HG03103 (cell line): ENCODE results near the gene LPIN3.
"Not testable (repeated sequence)": the region's sequence is repeated elsewhere in the genome, so short reads cannot be mapped to it uniquely, and the experiment has no call there.

Experiments used
- ATAC-seq: cut with Tn5 transposase; IDR thresholded peaks from one replicate; pipeline ENCODE4 v1.9.1; 2021; ENCODE audit warnings: low read depth; ENCODE audit not compliant: unreplicated experiment

LPIN3 gene

DNA sequence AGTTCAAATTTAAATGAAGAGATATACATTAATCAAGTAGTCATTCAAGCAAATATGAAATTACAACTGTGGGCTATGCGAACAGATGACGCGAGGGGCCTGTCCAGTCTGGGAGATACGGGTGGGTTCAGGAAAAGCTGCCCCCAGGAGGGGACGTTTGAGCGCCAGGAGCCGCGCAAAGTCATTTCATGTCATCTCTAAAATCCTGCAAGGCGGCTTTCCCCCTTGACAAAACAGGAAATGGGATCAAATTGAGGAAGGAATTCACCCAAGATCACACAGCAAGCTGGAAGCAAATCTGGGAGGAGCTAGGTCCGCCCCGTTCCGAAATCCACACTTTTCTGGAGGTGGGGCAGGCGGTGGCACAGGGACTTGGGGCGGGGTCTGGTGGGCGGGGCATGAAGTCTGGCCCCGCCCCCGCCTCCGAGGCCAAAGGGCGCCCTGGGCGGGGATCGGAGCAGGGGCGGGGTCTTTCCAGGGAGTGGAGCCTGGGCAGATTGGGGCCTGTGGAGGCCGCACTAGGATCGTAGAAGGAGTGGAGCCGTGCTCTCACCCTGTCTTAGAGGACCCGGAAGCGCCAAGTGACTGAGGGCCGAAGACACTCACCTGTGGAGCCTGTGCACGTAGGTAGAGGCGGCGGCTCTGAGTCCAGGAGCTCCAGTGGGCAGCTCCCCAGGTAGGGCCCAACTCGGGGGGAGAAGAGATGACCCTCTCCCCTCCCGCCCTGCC lies at the start of gene LPIN3:
Gene LPIN3 (plus strand): TSS at position 495 of the 729 bp plus-strand sequence. CDS start 4,983 bp downstream, outside the sequence.
- ATAC-seq = peak; percentile 44

DNA sequence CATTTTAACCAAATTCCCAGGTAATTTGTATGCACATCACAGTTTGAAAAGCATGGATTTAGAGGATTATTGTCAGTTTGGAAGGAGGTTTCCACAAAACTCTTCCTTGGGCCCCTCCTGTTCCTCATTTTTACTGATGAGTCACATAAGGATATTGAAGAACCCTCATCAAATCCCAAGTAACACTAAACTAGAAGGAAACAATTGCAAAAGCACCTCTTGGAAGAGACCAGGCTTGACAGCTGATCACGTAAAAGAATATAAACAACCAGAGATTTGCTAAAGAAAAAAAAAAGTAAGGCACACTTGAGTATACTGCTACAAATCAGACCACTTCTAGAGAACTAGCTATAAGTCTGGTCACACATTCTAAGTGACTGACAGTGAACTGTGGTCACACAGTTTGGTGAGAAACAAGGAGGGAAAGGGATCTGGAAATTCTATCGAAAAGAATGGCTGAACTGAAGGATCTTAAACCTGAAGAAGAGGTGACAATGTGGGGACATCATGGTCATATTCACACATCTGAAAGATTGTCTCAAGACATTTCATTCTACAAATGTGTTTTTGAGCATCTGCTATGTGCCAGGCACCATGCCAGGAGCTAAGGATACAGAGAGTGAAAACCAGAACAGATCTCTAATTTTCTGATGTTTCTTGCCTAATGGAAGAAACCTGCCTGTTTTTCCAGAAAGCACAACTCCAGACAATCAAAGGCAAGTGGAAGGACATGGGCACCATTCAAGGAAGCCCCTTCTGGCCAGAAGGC lies 47.2 kb upstream of the LPIN3 start:
- no peak for ATAC-seq

- ATAC-seq = no peak
These were observed 40.7 kb upstream of the LPIN3 start for GRCh38 chr20:41299899-41300298.

DNA sequence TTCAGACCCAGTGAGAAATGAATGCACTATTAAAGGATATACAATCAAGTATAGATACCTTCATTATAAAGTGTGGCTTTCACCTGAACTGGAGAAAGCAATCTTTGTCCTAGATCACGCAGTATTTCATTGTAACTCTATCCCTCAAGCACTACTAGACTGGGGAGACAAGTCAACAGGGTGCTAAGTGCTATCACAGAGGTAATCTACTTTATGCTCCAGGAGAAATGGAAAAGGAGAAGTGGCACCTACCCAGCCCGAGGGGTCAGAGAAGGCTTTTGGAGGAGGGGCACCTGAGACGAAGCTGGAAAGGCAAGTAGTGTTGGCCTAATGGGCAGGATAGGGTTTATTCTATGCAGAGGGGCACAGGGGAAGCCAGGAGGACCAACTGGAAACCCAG lies 40.2 kb upstream of the LPIN3 start:
- no peak for ATAC-seq

GRCh38 chr20:41300886-41301285 lies 39.7 kb upstream of the LPIN3 start:
- ATAC-seq = no peak

GRCh38 chr20:41304002-41304401 lies 36.6 kb upstream of the LPIN3 start:
- ATAC-seq = no peak

DNA sequence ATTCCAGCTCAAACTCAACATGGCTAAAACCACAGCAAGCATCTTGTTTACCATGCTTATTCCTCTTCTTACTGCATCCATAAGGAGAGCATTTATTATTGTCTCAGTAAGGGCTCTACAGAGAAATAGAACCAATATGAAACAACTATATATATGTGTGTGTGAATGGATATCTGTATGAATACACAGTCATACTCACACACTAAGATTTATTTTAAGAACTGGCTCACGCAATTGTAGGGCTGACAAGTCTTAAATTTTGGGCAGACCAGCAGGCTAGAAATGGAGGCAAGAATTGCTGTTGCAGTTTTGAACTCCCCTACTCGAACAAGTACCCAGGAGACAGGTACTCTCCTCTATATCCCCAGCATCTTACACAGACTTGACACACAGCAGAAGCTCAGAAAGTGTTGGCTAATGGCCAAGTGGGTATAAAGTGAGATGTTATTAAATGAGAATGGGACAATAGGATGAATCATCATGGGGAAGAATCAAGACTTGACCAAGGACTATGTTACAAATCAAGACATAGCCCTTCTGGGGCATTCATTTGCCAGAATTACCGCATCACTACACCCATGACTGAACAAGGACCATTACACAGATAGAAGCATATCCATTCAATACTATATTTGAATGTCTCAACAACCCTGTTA lies 36.1 kb upstream of the LPIN3 start:
- ATAC-seq = no peak

GRCh38 chr20:41306061-41306727 lies 34.4 kb upstream of the LPIN3 start:
- peak; percentile 81 for ATAC-seq

- no peak for ATAC-seq
These were observed 33.6 kb upstream of the LPIN3 start for GRCh38 chr20:41307021-41307420.

DNA sequence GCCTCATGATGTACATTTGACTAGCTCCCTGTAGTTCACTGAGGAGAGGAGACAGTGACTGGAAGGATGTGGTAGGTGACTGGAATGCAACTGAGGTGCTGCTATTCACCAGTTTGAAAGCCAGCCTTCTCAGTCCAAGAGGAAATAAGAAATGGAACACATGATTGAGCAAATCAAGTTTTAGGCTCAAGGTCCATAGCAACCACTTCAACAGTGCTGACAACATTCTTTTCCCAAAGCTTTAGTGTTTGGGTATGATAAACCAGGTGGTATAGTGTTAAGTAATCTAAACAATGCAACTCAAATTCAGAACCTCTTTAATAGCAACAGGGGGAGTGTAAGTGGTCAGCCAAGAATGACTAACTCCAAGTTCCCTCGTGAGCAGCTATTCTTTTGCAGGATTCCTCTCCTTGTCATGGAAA lies 32.3 kb upstream of the LPIN3 start:
- no peak for ATAC-seq

DNA sequence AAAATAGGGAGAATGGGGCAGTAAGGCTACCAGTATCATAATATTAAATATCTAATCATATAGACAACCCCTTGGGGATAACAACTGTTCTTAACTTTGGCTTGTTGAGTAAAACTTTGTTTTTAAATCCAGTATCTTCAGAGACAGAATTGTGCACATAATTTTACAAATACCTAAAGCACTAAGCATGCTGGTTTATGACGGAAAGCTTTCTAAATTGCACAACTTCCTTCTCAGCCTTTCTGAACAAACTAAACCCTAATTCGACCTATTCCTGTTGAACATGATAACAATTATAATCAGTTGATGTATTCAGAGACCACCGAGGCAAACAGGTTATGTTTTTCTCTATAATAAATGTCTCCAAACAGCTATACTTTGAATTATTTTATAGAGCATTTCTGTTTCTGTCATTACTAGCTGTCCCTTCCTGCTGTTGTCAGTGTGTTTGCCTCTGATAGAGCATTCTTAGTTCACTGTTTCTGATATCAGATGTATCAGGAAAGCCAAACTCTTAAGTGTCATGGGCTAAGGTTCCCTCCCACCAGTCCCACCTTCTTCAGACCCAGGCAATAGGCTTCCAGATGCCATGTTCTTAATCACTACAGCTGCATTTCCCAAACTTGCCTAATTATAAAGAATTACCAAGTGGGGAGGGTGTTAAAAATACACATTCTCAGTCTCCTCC lies 31.8 kb upstream of the LPIN3 start:
- ATAC-seq = no peak

DNA sequence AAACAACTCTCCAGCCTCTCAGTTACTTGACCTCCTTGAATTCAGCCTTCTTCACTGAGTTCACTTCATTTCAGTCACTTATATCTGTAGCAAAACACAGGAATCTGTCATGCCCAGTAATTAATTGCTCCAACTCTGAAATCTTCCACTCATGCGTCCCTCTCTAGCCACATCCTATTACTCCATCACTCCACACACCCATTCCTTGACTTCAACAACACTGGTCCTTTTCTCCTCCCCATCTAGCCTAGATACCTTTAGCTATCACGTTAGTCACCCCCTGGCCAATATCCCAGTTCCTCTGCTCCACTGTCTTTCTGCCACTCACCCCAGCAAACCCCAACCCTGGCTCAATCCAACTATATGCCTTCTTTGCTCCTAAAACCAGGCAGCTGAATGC lies 30.8 kb upstream of the LPIN3 start:
- no peak for ATAC-seq

- not testable (repeated sequence) for ATAC-seq
These were observed 28.6 kb upstream of the LPIN3 start for GRCh38 chr20:41312009-41312408.

- no peak for ATAC-seq
These were observed 26.2 kb upstream of the LPIN3 start for GRCh38 chr20:41314386-41314785.

GRCh38 chr20:41316051-41316450 lies 24.6 kb upstream of the LPIN3 start:
- ATAC-seq = no peak

DNA sequence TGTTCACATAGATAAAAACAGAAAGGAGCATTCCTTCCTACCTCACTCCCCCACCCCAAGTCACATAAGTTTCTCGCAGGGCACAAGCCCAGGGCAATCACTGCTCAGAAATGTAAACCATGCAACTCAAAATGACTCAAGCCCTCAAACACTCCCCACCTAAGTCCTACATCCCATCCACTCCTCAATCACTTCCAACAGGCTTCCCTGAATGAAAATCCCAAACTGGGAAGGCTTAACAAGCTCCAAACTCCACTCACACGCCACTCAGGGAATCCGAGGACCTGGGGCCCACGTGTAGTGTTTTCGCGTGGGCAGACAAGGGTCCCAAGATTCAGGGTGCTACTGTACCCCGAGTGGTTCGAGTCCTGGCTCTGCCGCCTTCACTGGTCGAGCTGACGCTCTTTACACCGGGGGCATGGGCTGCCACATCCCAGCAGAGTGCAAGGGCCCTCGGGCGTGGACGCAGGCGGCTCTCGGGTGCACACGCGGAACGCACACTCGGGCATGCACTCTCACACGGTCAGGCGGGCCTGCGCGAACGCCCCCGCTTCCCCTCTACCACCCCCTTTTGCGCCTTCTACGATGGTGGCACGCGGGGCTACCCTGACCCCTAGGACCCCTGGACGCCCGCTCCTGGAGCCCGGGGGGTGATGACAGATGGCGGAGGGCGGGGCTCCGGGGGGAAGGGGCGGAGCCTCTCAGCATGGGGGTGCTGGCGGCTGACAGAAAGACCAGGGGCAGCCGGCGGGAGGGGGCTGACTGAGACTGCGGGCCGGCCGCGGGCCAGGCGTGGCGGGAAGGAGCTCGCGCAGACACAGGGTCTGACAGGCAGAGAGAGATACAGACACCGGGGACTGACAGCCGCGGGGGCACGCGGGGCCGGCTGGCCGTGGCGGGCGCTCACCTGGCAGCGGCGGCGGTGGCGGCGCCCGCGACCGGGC lies 23.7 kb upstream of the LPIN3 start:
- peak; percentile 42 for ATAC-seq

GRCh38 chr20:41317546-41318270 lies 22.9 kb upstream of the LPIN3 start, which contains the start of gene ZHX3:
Gene ZHX3, minus strand, starts transcription at chr20:41317731. Its CDS starts 112,815 bp downstream, at chr20:41204916.
- ATAC-seq = peak; percentile 96

DNA sequence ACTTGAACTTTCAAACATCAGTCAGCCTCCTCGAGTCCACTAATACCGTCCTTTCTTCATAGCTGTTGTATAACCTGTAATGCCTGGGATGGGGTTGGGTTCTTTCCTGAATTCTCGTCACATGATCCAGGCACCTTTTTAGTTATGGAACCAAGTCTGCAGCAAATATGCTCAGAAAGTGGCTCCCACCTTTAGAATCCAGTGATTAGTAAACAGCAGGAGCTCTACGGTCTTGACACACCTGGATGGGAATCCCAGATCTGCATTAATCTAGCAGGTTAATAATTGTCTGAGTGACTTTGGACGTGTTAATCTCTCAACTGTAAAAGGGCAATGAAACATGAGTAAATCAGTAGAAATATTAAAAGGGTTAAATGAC lies 22.4 kb upstream of the LPIN3 start:
- ATAC-seq = no peak

DNA sequence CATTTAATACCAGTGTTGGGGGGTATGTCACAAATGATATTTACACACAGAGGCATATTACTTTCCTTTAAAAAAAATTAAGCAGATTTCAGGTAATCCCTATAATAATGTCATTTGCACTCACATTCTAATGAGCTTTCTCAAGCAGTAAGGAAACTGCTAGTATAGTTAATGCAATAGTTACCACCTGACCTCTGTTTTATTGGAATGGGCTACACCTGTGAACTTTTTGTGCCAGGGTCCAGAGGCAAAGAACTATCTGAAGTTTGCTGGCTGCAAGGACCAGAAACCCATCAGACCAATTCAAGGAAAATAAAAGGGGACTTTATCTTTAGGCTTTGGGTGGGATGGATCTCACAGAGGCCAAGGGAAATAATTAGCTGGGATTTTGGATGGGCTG lies 20.2 kb upstream of the LPIN3 start:
- ATAC-seq = no peak
